K562 (cell line): ENCODE measurements around the gene NUDT15. TPM values are rescaled to one million over a fixed set of nuclear protein-coding genes. Genes with fewer than 3 reads are reported as not detected.
"Not testable (repeated sequence)": the region's sequence is repeated elsewhere in the genome, so short reads cannot be mapped to it uniquely, and the experiment has no call there.

ENCODE experiments used
- ATAC-seq: fragments of 200-7000 bp; cut with Tn5 transposase; 3 replicates; pipeline ENCODE4 v1.9.1; 2020; ENCODE audit warnings: moderate library complexity
- BruUV-seq: library from RNA; stranded (reverse); fragments of 400-500 nt; replicated peaks from 2 replicates; lab custom pipeline; 2021; lab: Mats Ljungman, UMichigan
- CTCF ChIA-PET: fragments of 300-600 bp; formaldehyde crosslinking; extraction: SDS; loops from one replicate; lab custom pipeline; 2021; ENCODE audit warnings: low intra/inter-chr PET ratio; lab: Yijun Ruan, JAX
- POLR2A ChIA-PET: fragments of 300-600, 350-650 bp; sonication (Branson Sonifier 250); formaldehyde crosslinking; extraction: SDS; loops from one replicate; lab custom pipeline; 2021; ENCODE audit warnings: antibody characterized with exemption, inconsistent platforms; lab: Yijun Ruan, JAX
- DNase-seq, 4 experiments: peaks; one replicate each; pipeline versions ENCODE4 v3.0.0 to v3.0.0-alpha.2; 2011 to 2018; ENCODE audit warnings: low spot score in 3 of 4, mixed read lengths in 3 of 4; ENCODE audit errors: extremely low read depth in 1 of 4
- FAIRE-seq: peaks from 2 replicates; lab custom pipeline; 2011; peaks lifted over from hg19 to GRCh38; lab: Jason Lieb, UNC
- H2AFZ ChIP-seq: 2 replicates; pipeline ENCODE4 v1.6.0; 2011; ENCODE audit warnings: low read depth, low read length, control low read depth, inconsistent platforms
- H3K27ac ChIP-seq: fragments of 200-600 bp; 3 replicates; pipeline ENCODE4 v1.8.0; 2011; ENCODE audit warnings: low read depth, mild to moderate bottlenecking, control low read depth, inconsistent platforms, low read length, moderate library complexity, mixed read lengths; ENCODE audit errors: extremely low read depth
- H3K27me3 ChIP-seq, 2 experiments: fragments of 300-600 bp in 1 of 2; 2 replicates in 1 of 2; 3 replicates in 1 of 2; pipeline versions ENCODE4 v1.6.0 to v1.8.0; 2011; ENCODE audit warnings: inconsistent platforms in 2 of 2, low read length in 2 of 2, mild to moderate bottlenecking in 1 of 2, mixed read lengths in 1 of 2, moderate library complexity in 1 of 2; ENCODE audit not compliant: control insufficient read depth in 2 of 2, insufficient read depth in 2 of 2
- H3K36me3 ChIP-seq: fragments of 300-600 bp; 3 replicates; pipeline ENCODE4 v1.8.0; 2011; ENCODE audit warnings: mild to moderate bottlenecking, low read length, inconsistent platforms; ENCODE audit not compliant: control insufficient read depth, insufficient read depth
- H3K4me1 ChIP-seq, 2 experiments: fragments of 200-600 bp in 1 of 2; replicated peaks in 1 of 2; 2 replicates in 1 of 2; 3 replicates in 1 of 2; pipeline versions ENCODE4 v1.5.1 to v1.8.0; 2011; ENCODE audit warnings: inconsistent platforms in 2 of 2, low read length in 2 of 2, mild to moderate bottlenecking in 1 of 2, mixed read lengths in 1 of 2, moderate library complexity in 1 of 2; ENCODE audit not compliant: control insufficient read depth in 2 of 2, insufficient read depth in 2 of 2
- H3K4me2 ChIP-seq: 2 replicates; pipeline ENCODE4 v1.6.1; 2011; ENCODE audit warnings: low read length, control low read depth, inconsistent platforms, mixed read lengths; ENCODE audit not compliant: insufficient read depth
- H3K4me3 ChIP-seq: fragments of 200-600 bp; sonication (generic), shearing (Covaris generic); 2 replicates; pipeline ENCODE4 v1.5.1; 2016; ENCODE audit warnings: control low read depth, inconsistent platforms
- H3K79me2 ChIP-seq: fragments of 200-600 bp; 3 replicates; pipeline ENCODE4 v1.8.0; 2011; ENCODE audit warnings: low read length, inconsistent platforms; ENCODE audit not compliant: control insufficient read depth, insufficient read depth
- H3K9ac ChIP-seq, 2 experiments: 2 replicates each; pipeline versions ENCODE4 v1.6.0 to v1.6.1; 2011; ENCODE audit warnings: low read depth in 2 of 2, low read length in 2 of 2, control low read depth in 1 of 2, inconsistent platforms in 1 of 2, mild to moderate bottlenecking in 1 of 2, mixed read lengths in 1 of 2; ENCODE audit not compliant: insufficient read depth in 1 of 2
- H3K9me1 ChIP-seq: one replicate; pipeline ENCODE4 v1.6.0; 2011; ENCODE audit warnings: inconsistent platforms, mild to moderate bottlenecking, low read length, moderate library complexity; ENCODE audit not compliant: control insufficient read depth, insufficient read depth
- H3K9me3 ChIP-seq: replicated peaks from 2 replicates; pipeline ENCODE4 v1.5.1; 2011; ENCODE audit warnings: low read depth, low read length, inconsistent platforms; ENCODE audit not compliant: control insufficient read depth, insufficient read depth
- H4K20me1 ChIP-seq: replicated peaks from 2 replicates; pipeline ENCODE4 v1.6.1; 2011; ENCODE audit warnings: low read length, inconsistent platforms, mixed read lengths; ENCODE audit not compliant: control insufficient read depth, insufficient read depth
- C11orf30 ChIP-seq: fragments of 450-650 bp; IDR thresholded peaks from 2 replicates; pipeline ENCODE4 v1.6.1; 2016; ENCODE audit warnings: low read depth, mild to moderate bottlenecking
- EHMT2 ChIP-seq: fragments of 450-650 bp; IDR thresholded peaks from 2 replicates; pipeline ENCODE4 v1.6.1; 2018; ENCODE audit warnings: antibody characterized with exemption
- HDAC1 ChIP-seq, 2 experiments: fragments of 450-650 bp; IDR thresholded peaks; 2 replicates each; pipeline ENCODE4 v1.6.1; 2016 to 2017; ENCODE audit warnings: inconsistent platforms in 1 of 2, mild to moderate bottlenecking in 1 of 2, moderate library complexity in 1 of 2
- HMG20B ChIP-seq: fragments of 250-450 bp; sonication (Bioruptor Pico); IDR thresholded peaks from 2 replicates; pipeline ENCODE4 v1.5.0; 2021; ENCODE audit warnings: mild to moderate bottlenecking
- LARP7 ChIP-seq: fragments of 450-650 bp; IDR thresholded peaks from 2 replicates; pipeline ENCODE4 v1.6.1; 2016
- MXD1 ChIP-seq: fragments of 250-450 bp; sonication (Bioruptor Pico); IDR thresholded peaks from 2 replicates; pipeline ENCODE4 v1.8.0; 2021; ENCODE audit warnings: borderline replicate concordance, mild to moderate bottlenecking, moderate library complexity; ENCODE audit not compliant: poor library complexity, severe bottlenecking
- NCOA4 ChIP-seq: fragments of 450-650 bp; IDR thresholded peaks from 2 replicates; pipeline ENCODE4 v1.6.1; 2018; ENCODE audit warnings: mild to moderate bottlenecking; ENCODE audit not compliant: partially characterized antibody
- PKNOX1 ChIP-seq: fragments of 450-650 bp; IDR thresholded peaks from 2 replicates; pipeline ENCODE4 v1.6.1; 2016
- RNF2 ChIP-seq: sonication (generic); IDR thresholded peaks from 2 replicates; pipeline ENCODE4 v1.6.1; 2016
- SIN3A ChIP-seq, 2 experiments: fragments of 150-350 bp in 1 of 2; IDR thresholded peaks; 2 replicates each; pipeline ENCODE4 v1.6.1; 2011 to 2016; ENCODE audit warnings: borderline replicate concordance in 2 of 2, low read depth in 2 of 2, low read length in 2 of 2, mild to moderate bottlenecking in 2 of 2, moderate library complexity in 2 of 2; ENCODE audit not compliant: control insufficient read depth in 1 of 2
- STAG1 ChIP-seq: sonication (generic); formaldehyde crosslinking; IDR thresholded peaks from 2 replicates; pipeline ENCODE4 v1.5.0; 2020; ENCODE audit warnings: missing genetic modification reagents, borderline replicate concordance
- WHSC1 ChIP-seq: IDR thresholded peaks from one replicate; pipeline ENCODE4 v1.6.1; 2012; ENCODE audit warnings: low read length, control low read depth, inconsistent platforms
- ZNF143 ChIP-seq: sonication (generic); formaldehyde crosslinking; IDR thresholded peaks from 2 replicates; pipeline ENCODE4 v1.9.0; 2022; ENCODE audit warnings: mild to moderate bottlenecking, missing genetic modification reagents
- ZNF263 ChIP-seq: sonication (generic); formaldehyde crosslinking; IDR thresholded peaks from 2 replicates; pipeline ENCODE4 v1.8.0; 2022; ENCODE audit warnings: mild to moderate bottlenecking, missing genetic modification reagents, borderline replicate concordance
- WGBS: fragments of 100-300 bp; shearing (Covaris generic); methylation state at CpG from one replicate; pipeline ENCODE4 v1.1.6; 2016; ENCODE audit warnings: low coverage, mixed read lengths; ENCODE audit not compliant: insufficient coverage; ENCODE audit errors: missing lambda C conversion rate; 5-methylcytosine and 5-hydroxymethylcytosine counted together
- in situ Hi-C: fragments of 300-500 bp; cut with MboI; formaldehyde crosslinking; loops from 4 replicates; pipeline ENCODE4 v1.15.0; 2018; ENCODE audit warnings: inconsistent platforms, mixed read lengths
- intact Hi-C: fragments of 100-400 bp; cut with micrococcal nuclease; formaldehyde crosslinking; loops from 2 replicates; pipeline ENCODE4 v1.14.2; 2022
- polyA plus RNA-seq, 8 experiments: library from polyadenylated mRNA; depleted of rRNA in 4 of 8; stranded (reverse) in 5 of 8; unstranded in 3 of 8; fragments of >200 nt; fragmentation: Nextera tagmentation in 2 of 8; fragmentation: Illumina TruSeq in 1 of 8; extraction: Ambion mirVana in 2 of 8; extraction: Trizol in 1 of 8; gene quantifications; 2 replicates each; pipeline versions ENCODE4 v1.2.1 to v1.2.3, GENCODE V29; 2011 to 2014; ENCODE audit warnings: inconsistent platforms in 1 of 8, missing spikeins in 1 of 8
- total RNA-seq, 7 experiments: library from RNA; depleted of rRNA in 6 of 7; stranded (reverse); fragments of >200 nt in 6 of 7; fragmentation: Illumina TruSeq in 2 of 7; extraction: Trizol in 2 of 7; gene quantifications; 2 replicates each; pipeline versions ENCODE4 v1.2.1 to v1.2.3, GENCODE V29; 2011 to 2021; ENCODE audit warnings: low replicate concordance in 1 of 7

Gene NUDT15
- total and polyA plus RNA-seq, 9 of the 15 experiments (the other 6 are each of a cell fraction or from before 2014, with no cell fraction given) = 14.2 to 26.9 (median 21.6) TPM

GRCh38 chr13:48059951-48060350, 22.4 kb downstream of the NUDT15 start:
- BruUV-seq, ATAC-seq, in situ Hi-C loops, H3K4me2 ChIP-seq, H3K79me2 ChIP-seq, DNase-seq, H2AFZ ChIP-seq, H4K20me1 ChIP-seq, H3K9me1 ChIP-seq, H3K9me3 ChIP-seq, H3K36me3 ChIP-seq, CTCF ChIA-PET, H3K9ac ChIP-seq, POLR2A ChIA-PET, H3K27ac ChIP-seq, H3K4me3 ChIP-seq, H3K27me3 ChIP-seq, H3K4me1 ChIP-seq, FAIRE-seq, intact Hi-C loops: not testable (repeated sequence)
- WGBS = 43% methylated on average over 2 of the region's 5 CpGs

GRCh38 chr13:48066310-48066989, 28.9 kb downstream of the NUDT15 start:
- no peaks in the 10 kb centered on the region for H3K27me3 ChIP-seq
- H2AFZ ChIP-seq = no peak overlapping the region
- no peaks in the 10 kb centered on the region for H3K9me1 ChIP-seq
- peak; percentile 69 for ATAC-seq
- H3K79me2 ChIP-seq = no peaks in the 10 kb centered on the region
- no peaks in the 10 kb centered on the region for H4K20me1 ChIP-seq
- H3K36me3 ChIP-seq = peaks cover 45% of the 10 kb centered on the region; the same call in 2 of the 3 replicates
- H3K4me2 ChIP-seq = no peak overlapping the region
- no peak overlapping the region for H3K27ac ChIP-seq
- H3K4me1 ChIP-seq = no peaks in the 10 kb centered on the region
- no peak overlapping the region for H3K4me3 ChIP-seq
- no peak overlapping the region for H3K9ac ChIP-seq
- no peak for FAIRE-seq
- peaks cover 7% of the 10 kb centered on the region for H3K9me3 ChIP-seq
- ChIA-PET POLR2A (no interaction called here), CTCF (no interaction called here)
- in situ Hi-C loops = no loop called here
- intact Hi-C loops = no loop called here
- WGBS = 96% methylated on average over 3 of the region's 3 CpGs
- DNase-seq = peak in 2 of 4 experiments; percentile 13 to 26
- BruUV-seq = no TSS peak
- TF ChIP-seq PKNOX1 (no peak), EHMT2 (no peak), NCOA4 (no peak), MXD1 (CRISPR knock-in tag) (no peak), HDAC1 (IDR thresholded peaks at IDR 0.05) (no peak), HMG20B (CRISPR knock-in tag) (no peak), RNF2 (no peak), SIN3A (IDR thresholded peaks at IDR 0.05; ENCODE audit: borderline replicate concordance in 2 of 2, control insufficient read depth in 1 of 2, low read depth in 2 of 2, low read length in 2 of 2) (no peak), WHSC1 (no peak), ZNF143 (CRISPR knock-in tag) (no peak), LARP7 (no peak), STAG1 (CRISPR knock-in tag) (no peak), C11orf30 (no peak), ZNF263 (CRISPR knock-in tag) (no peak)
